Common myeloid progenitor, CD34-positive (primary cell): ENCODE data around the gene ROBO1.

Experiments
- CTCF ChIA-PET: fragments of 350-600 bp; sonication (Branson Sonifier 250); formaldehyde crosslinking; loops from one replicate; lab custom pipeline; 2021; ENCODE audit warnings: antibody characterized with exemption; lab: Charles Lee
- POLR2A ChIA-PET: fragments of 350-600 bp; sonication (Branson Sonifier 250); formaldehyde crosslinking; loops from one replicate; lab custom pipeline; 2021; ENCODE audit warnings: antibody characterized with exemption; lab: Charles Lee
- DNase-seq, 3 donors: peaks; one replicate each; pipeline versions ENCODE4 v3.0.0 to v3.0.0-alpha.2; 2013
- H3K27ac ChIP-seq, 2 experiments: 1 replicate in 1 of 2; 2 replicates in 1 of 2; pipeline ENCODE4 v1.7.0; 2013; ENCODE audit warnings: inconsistent platforms in 2 of 2, low read length in 2 of 2, mild to moderate bottlenecking in 2 of 2, low read depth in 1 of 2, moderate library complexity in 1 of 2; ENCODE audit not compliant: severe bottlenecking in 2 of 2, insufficient read depth in 1 of 2, poor library complexity in 1 of 2
- H3K27me3 ChIP-seq, 5 experiments: replicated peaks in 2 of 5; 1 replicate in 3 of 5; 2 replicates in 2 of 5; pipeline versions ENCODE4 v1.6.1 to v1.7.0; 2013; ENCODE audit warnings: low read length in 4 of 5, mild to moderate bottlenecking in 2 of 5, moderate library complexity in 2 of 5, inconsistent platforms in 1 of 5; ENCODE audit not compliant: insufficient read depth in 5 of 5, control insufficient read depth in 4 of 5
- H3K36me3 ChIP-seq, 4 experiments: 1 replicate in 2 of 4; 2 replicates in 2 of 4; pipeline versions ENCODE4 v1.6.1 to v1.7.0; 2013; ENCODE audit warnings: low read length in 3 of 4, control low read depth in 1 of 4, mild to moderate bottlenecking in 1 of 4; ENCODE audit not compliant: control insufficient read depth in 4 of 4, insufficient read depth in 4 of 4
- H3K4me1 ChIP-seq, 4 experiments: 1 replicate in 3 of 4; 2 replicates in 1 of 4; pipeline versions ENCODE4 v1.6.1 to v1.7.1; 2013; ENCODE audit warnings: low read length in 3 of 4, mild to moderate bottlenecking in 3 of 4, control low read depth in 1 of 4, inconsistent platforms in 1 of 4, moderate library complexity in 1 of 4; ENCODE audit not compliant: control insufficient read depth in 4 of 4, insufficient read depth in 4 of 4; ENCODE audit errors: control extremely low read depth in 1 of 4
- H3K4me3 ChIP-seq, 7 experiments: 1 replicate in 4 of 7; 2 replicates in 3 of 7; pipeline versions ENCODE4 v1.5.1 to v1.7.0; 2013; ENCODE audit warnings: mild to moderate bottlenecking in 7 of 7, low read length in 6 of 7, moderate library complexity in 6 of 7, inconsistent platforms in 2 of 7, low read depth in 2 of 7, control low read depth in 1 of 7; ENCODE audit not compliant: insufficient read depth in 4 of 7, control insufficient read depth in 1 of 7; ENCODE audit errors: extremely low read depth in 1 of 7
- H3K9me3 ChIP-seq, 5 experiments: 1 replicate in 4 of 5; 2 replicates in 1 of 5; pipeline versions ENCODE4 v1.6.1 to v1.7.1; 2013; ENCODE audit warnings: low read length in 4 of 5, mild to moderate bottlenecking in 2 of 5, inconsistent platforms in 1 of 5, low read depth in 1 of 5, moderate library complexity in 1 of 5; ENCODE audit not compliant: control insufficient read depth in 4 of 5, insufficient read depth in 2 of 5; ENCODE audit errors: control extremely low read depth in 1 of 5
- WGBS: methylation state at CpG from one replicate; pipeline ENCODE4 v1.1.5; 2013; ENCODE audit not compliant: insufficient coverage; 5-methylcytosine and 5-hydroxymethylcytosine counted together

ROBO1 gene

GRCh38 chr3:79258479-79258878, 509.3 kb downstream of the ROBO1 start:
- ChIA-PET POLR2A (no interaction called here), CTCF (no interaction called here)
- WGBS: 80% methylated on average over 1 of the region's 1 CpG
- Histone ChIP-seq H3K27ac (no peak overlapping the region), H3K27me3 (no peaks in the 10 kb centered on the region), H3K4me1 (no peaks in the 10 kb centered on the region), H3K36me3 (no peaks in the 10 kb centered on the region), H3K4me3 (no peak overlapping the region), H3K9me3 (no peaks in the 10 kb centered on the region)
- DNase-seq: no peak

GRCh38 chr3:79257791-79258190, 510.0 kb downstream of the ROBO1 start:
- no peaks in the 10 kb centered on the region for H3K27me3 ChIP-seq
- no peak overlapping the region for H3K4me3 ChIP-seq
- no CpG with 5 or more reads among the region's 1 CpG for WGBS
- no peak for DNase-seq
- ChIA-PET POLR2A (no interaction called here), CTCF (interaction anchor here (0.9 kb wide), 1 partner anchor 32 kb away, joined by 3 read pairs; no protein-coding TSS in a partner anchor)
- no peak overlapping the region for H3K27ac ChIP-seq
- no peaks in the 10 kb centered on the region for H3K9me3 ChIP-seq
- H3K4me1 ChIP-seq: no peaks in the 10 kb centered on the region
- no peaks in the 10 kb centered on the region for H3K36me3 ChIP-seq

- Histone ChIP-seq H3K27me3 (no peaks in the 10 kb centered on the region), H3K4me3 (no peak overlapping the region), H3K9me3 (no peaks in the 10 kb centered on the region), H3K36me3 (no peaks in the 10 kb centered on the region), H3K4me1 (no peaks in the 10 kb centered on the region), H3K27ac (no peak overlapping the region)
- WGBS: no CpG with 5 or more reads among the region's 2 CpGs
- ChIA-PET POLR2A (no interaction called here), CTCF (no interaction called here)
- DNase-seq: no peak
Measured at GRCh38 chr3:79255702-79256101, 512.1 kb downstream of the ROBO1 start.

- Histone ChIP-seq H3K36me3 (no peaks in the 10 kb centered on the region), H3K27me3 (no peaks in the 10 kb centered on the region), H3K27ac (no peak overlapping the region), H3K9me3 (no peaks in the 10 kb centered on the region), H3K4me3 (no peak overlapping the region), H3K4me1 (no peaks in the 10 kb centered on the region)
- CTCF ChIA-PET: no interaction called here
- POLR2A ChIA-PET: no interaction called here
- no peak for DNase-seq
- no CpG with 5 or more reads among the region's 5 CpGs for WGBS
Measured at GRCh38 chr3:79255292-79255691, 512.5 kb downstream of the ROBO1 start.

GRCh38 chr3:79253704-79254103, 514.1 kb downstream of the ROBO1 start:
- H3K4me1 ChIP-seq: no peaks in the 10 kb centered on the region
- H3K27ac ChIP-seq: no peak overlapping the region
- H3K27me3 ChIP-seq: no peaks in the 10 kb centered on the region
- H3K36me3 ChIP-seq: no peaks in the 10 kb centered on the region
- CTCF ChIA-PET: no interaction called here
- POLR2A ChIA-PET: no interaction called here
- no peaks in the 10 kb centered on the region for H3K9me3 ChIP-seq
- H3K4me3 ChIP-seq: no peak overlapping the region
- WGBS: 100% methylated on average over 2 of the region's 4 CpGs
- no peak for DNase-seq

GRCh38 chr3:79253271-79253670, 514.5 kb downstream of the ROBO1 start:
- no peaks in the 10 kb centered on the region for H3K4me1 ChIP-seq
- no peaks in the 10 kb centered on the region for H3K36me3 ChIP-seq
- ChIA-PET CTCF (no interaction called here), POLR2A (no interaction called here)
- no peak overlapping the region for H3K27ac ChIP-seq
- H3K4me3 ChIP-seq: no peak overlapping the region
- no peaks in the 10 kb centered on the region for H3K27me3 ChIP-seq
- H3K9me3 ChIP-seq: no peaks in the 10 kb centered on the region
- DNase-seq: no peak
- WGBS: no CpG with 5 or more reads among the region's 2 CpGs

- Histone ChIP-seq H3K9me3 (no peaks in the 10 kb centered on the region), H3K4me1 (no peaks in the 10 kb centered on the region), H3K27me3 (no peaks in the 10 kb centered on the region), H3K27ac (no peak overlapping the region), H3K36me3 (no peaks in the 10 kb centered on the region), H3K4me3 (no peak overlapping the region)
- no CpG with 5 or more reads among the region's 6 CpGs for WGBS
- ChIA-PET CTCF (no interaction called here), POLR2A (no interaction called here)
- no peak for DNase-seq
Measured at GRCh38 chr3:79250746-79251145, 517.1 kb downstream of the ROBO1 start.
